GM08714 (cell line): Measurements from ENCODE around the gene CRYL1.

Source experiments
- H3K4me3 ChIP-seq: fragments of 200-500 bp; sonication (Bioruptor generic); 2 replicates; pipeline ENCODE4 v1.5.1; 2014; ENCODE audit warnings: mild to moderate bottlenecking, low read length, inconsistent platforms
- ZNF274 ChIP-seq: IDR thresholded peaks from 2 replicates; pipeline ENCODE4 v1.6.1; 2012; ENCODE audit warnings: mild to moderate bottlenecking, low read depth, low read length

Gene CRYL1

GRCh38 chr13:20550799-20551198, 25.1 kb upstream of the CRYL1 start:
- no peak for TF ChIP-seq ZNF274
- H3K4me3 ChIP-seq: no peak overlapping the region

- no peak overlapping the region for H3K4me3 ChIP-seq
- TF ChIP-seq ZNF274: no peak
Measured at GRCh38 chr13:20547479-20547908, 21.8 kb upstream of the CRYL1 start.

- H3K4me3 ChIP-seq: no peak overlapping the region
- no peak for TF ChIP-seq ZNF274
Measured at GRCh38 chr13:20546556-20546955, 20.9 kb upstream of the CRYL1 start.

GRCh38 chr13:20544201-20544923, 18.7 kb upstream of the CRYL1 start:
- no peak overlapping the region for H3K4me3 ChIP-seq
- no peak for TF ChIP-seq ZNF274

- H3K4me3 ChIP-seq: no peak overlapping the region
- TF ChIP-seq ZNF274: no peak
Measured at GRCh38 chr13:20536992-20537391, 11.3 kb upstream of the CRYL1 start.

- H3K4me3 ChIP-seq: no peak overlapping the region
- no peak for TF ChIP-seq ZNF274
Measured at GRCh38 chr13:20534038-20534608, 8.5 kb upstream of the CRYL1 start.

GRCh38 chr13:20528452-20528851, 2.8 kb upstream of the CRYL1 start:
- TF ChIP-seq ZNF274: no peak
- H3K4me3 ChIP-seq: no peak overlapping the region

GRCh38 chr13:20526664-20527063, 1.0 kb upstream of the CRYL1 start:
- no peak for TF ChIP-seq ZNF274
- peak overlapping the region; percentile 67; the same call in 1 of the 2 replicates for H3K4me3 ChIP-seq

GRCh38 chr13:20525144-20525600, 485 bp downstream of the CRYL1 start:
- peak overlapping the region; percentile 67; the same call in 1 of the 2 replicates for H3K4me3 ChIP-seq
- TF ChIP-seq ZNF274: no peak

GRCh38 chr13:20521364-20522115, 4.1 kb downstream of the CRYL1 start:
- no peak for TF ChIP-seq ZNF274
- no peak overlapping the region for H3K4me3 ChIP-seq

GRCh38 chr13:20519875-20520274, 5.8 kb downstream of the CRYL1 start:
- no peak for TF ChIP-seq ZNF274
- no peak overlapping the region for H3K4me3 ChIP-seq

GRCh38 chr13:20518660-20519100, 7.0 kb downstream of the CRYL1 start:
- TF ChIP-seq ZNF274: no peak
- H3K4me3 ChIP-seq: no peak overlapping the region

GRCh38 chr13:20514866-20515265, 10.8 kb downstream of the CRYL1 start:
- H3K4me3 ChIP-seq: no peak overlapping the region
- TF ChIP-seq ZNF274: no peak

- TF ChIP-seq ZNF274: no peak
- H3K4me3 ChIP-seq: no peak overlapping the region
Measured at GRCh38 chr13:20513466-20513995, 12.1 kb downstream of the CRYL1 start.
